Measurements from ENCODE around the gene ADCY10. TPM values are rescaled to one million over a fixed set of nuclear protein-coding genes. Genes with fewer than 3 reads are reported as not detected.

Gene ADCY10
- total RNA-seq, 4 donors from 2014 or later = 0.22 to 0.57 (median 0.41) TPM

DNA sequence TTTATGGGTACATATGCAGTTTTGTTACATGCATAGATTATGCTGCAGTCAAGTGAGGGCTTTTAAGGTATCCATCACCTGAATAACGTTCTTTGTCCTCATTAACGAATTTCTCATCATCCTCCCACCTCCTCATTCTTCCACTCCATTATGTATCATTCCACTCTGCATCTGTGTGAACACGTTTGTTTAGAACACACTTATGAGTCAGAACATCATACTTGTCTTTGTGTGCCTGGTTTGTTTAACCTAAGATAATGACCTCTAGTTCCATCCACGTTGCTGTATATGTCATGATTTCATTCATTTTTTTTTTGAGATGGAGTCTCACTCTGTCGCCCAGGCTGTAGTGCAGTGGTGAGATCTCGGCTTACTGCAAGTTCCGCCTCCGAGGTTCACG, 29.6 kb upstream of the ADCY10 start:
- TF ChIP-seq, protein P1, sequence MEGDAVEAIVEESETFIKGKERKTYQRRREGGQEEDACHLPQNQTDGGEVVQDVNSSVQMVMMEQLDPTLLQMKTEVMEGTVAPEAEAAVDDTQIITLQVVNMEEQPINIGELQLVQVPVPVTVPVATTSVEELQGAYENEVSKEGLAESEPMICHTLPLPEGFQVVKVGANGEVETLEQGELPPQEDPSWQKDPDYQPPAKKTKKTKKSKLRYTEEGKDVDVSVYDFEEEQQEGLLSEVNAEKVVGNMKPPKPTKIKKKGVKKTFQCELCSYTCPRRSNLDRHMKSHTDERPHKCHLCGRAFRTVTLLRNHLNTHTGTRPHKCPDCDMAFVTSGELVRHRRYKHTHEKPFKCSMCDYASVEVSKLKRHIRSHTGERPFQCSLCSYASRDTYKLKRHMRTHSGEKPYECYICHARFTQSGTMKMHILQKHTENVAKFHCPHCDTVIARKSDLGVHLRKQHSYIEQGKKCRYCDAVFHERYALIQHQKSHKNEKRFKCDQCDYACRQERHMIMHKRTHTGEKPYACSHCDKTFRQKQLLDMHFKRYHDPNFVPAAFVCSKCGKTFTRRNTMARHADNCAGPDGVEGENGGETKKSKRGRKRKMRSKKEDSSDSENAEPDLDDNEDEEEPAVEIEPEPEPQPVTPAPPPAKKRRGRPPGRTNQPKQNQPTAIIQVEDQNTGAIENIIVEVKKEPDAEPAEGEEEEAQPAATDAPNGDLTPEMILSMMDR (IDR thresholded peaks at IDR 0.05; ENCODE audit: low read depth) = no peak

DNA sequence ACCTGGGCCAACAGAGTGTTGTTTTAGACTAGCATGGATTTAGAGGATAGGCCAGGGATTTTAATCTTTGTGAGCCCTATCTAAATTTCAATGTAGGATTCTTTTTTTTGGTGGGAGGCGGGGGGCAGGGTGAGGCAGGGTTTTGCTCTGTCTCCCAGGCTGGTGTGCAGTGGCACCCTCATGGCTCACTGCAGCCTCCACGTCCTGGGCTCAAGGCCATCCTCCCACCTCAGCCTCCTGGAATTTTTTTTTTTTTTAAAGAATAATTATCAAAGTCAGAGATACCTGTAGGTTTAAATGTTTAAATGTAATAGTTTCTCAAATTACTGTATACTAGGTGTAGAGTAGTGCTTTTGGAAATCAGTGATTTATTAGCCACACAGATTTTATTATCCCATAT, 26.3 kb upstream of the ADCY10 start:
- TF ChIP-seq, protein P1 (IDR thresholded peaks at IDR 0.05; ENCODE audit: low read depth) = no peak

DNA sequence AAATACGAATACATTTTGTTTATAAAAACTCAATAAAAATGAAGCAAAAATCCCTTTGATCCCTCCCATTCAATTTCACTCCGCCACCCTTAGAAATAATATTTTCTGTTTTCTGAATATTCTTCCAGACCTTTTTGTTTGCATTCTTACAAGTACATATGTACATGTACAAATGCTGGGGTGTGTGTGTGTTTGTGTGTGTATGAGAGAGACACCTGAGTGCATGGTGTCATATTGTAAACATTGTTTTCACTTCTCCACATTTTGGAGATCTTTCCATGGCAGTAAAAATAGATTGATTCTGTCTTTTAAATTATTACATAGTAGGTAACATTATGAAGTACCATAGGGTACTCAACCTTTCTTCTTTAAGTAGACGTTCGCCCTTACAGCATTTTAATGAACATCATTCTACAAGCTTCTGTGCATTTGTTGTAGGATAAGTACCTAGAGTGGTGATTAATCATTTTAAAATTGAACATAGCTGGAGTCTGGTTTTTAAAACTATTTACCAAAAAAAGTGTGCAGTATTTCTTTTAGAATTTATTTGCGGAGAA, 24.2 kb upstream of the ADCY10 start:
- TF ChIP-seq, protein P1 (IDR thresholded peaks at IDR 0.05; ENCODE audit: low read depth) = no peak

DNA sequence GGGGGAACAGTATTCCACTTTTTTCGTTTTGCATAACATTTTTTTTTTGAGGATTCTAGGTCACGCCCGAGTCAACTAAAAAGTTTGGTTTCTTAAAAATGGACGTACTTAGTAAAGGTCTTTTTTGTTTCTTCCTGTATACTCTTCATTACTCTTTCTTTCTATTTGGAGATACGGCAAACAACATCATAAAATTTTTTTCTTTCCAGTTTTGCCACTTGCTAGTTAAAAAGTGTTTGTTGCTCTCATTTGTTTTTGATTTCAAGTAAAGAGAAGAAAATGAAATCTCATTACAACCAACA, 23.7 kb upstream of the ADCY10 start:
- TF ChIP-seq, protein P1 (IDR thresholded peaks at IDR 0.05; ENCODE audit: low read depth) = no peak

DNA sequence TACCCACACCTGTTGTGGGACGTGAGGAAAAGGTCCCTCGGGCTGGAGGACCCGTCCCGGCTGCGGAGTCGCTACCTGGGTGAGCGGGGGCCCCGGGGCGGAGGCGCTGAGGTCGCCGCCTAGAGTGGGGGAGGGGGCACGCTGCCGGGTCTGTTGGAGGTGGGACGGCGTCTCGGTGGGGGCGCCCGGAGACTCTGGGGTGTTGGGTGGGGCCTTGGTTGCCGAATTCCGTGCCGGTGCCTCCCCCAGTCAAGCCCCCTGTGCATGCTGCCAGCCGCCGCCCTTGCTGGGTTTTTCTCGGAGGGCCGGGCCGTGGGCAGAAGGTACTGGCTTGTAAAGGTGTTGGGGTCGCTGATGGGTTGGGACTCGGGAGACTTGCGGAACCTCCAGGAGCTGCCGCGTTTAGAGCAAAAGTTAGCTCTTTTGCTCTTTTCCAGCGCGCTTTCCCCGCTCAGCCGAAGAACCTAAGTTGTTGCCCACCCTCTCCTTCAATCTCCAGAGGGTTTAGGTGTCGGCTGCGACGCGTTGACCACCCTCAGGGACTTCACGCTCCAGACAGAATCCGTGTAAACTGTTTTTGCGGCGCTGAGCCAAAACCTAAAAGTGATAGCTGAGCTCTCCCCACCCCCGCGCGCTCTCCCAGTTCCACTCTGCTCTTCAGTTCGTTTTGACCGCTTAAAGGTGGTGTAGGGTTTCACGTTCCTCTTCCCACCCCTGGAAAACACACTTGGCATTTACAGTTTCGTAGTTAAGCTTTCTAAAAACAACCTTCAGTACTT, 23.2 kb upstream of the ADCY10 start, which contains the start of gene MPC2:
MPC2 (minus strand) TSS at position 143 of the 779 bp plus-strand sequence. CDS start 1,231 bp downstream, outside the sequence.
- TF ChIP-seq, protein P1 (IDR thresholded peaks at IDR 0.05; ENCODE audit: low read depth) = no peak

- TF ChIP-seq, protein P1 (IDR thresholded peaks at IDR 0.05; ENCODE audit: low read depth) = no peak
These were observed 22.4 kb upstream of the ADCY10 start, which contains the start of gene DCAF6 for GRCh38 chr1:167936068-167936929. Gene DCAF6 (plus strand): TSS chr1:167936683. CDS start chr1:167936912, 229 bp downstream.
